Neutrophil (primary cell): ENCODE measurements around the gene LRRC73.

Experiments used
- H3K27ac ChIP-seq: fragments of 200-600 bp; sonication (generic); 2 replicates; pipeline ENCODE4 v1.5.1; 2016; ENCODE audit warnings: mild to moderate bottlenecking, moderate library complexity
- H3K27me3 ChIP-seq: fragments of 200-600 bp; sonication (generic); 2 replicates; pipeline ENCODE4 v1.6.0; 2016; ENCODE audit warnings: mild to moderate bottlenecking
- H3K36me3 ChIP-seq: fragments of 200-600 bp; sonication (generic); 2 replicates; pipeline ENCODE4 v1.5.1; 2017
- H3K4me1 ChIP-seq, 2 experiments: fragments of 200-600 bp in 1 of 2; sonication (generic) in 1 of 2; 1 replicate in 1 of 2; 2 replicates in 1 of 2; pipeline versions ENCODE4 v1.5.1 to v1.6.1; 2013 to 2016; ENCODE audit warnings: low read depth in 1 of 2, low read length in 1 of 2, mild to moderate bottlenecking in 1 of 2, moderate library complexity in 1 of 2; ENCODE audit not compliant: control insufficient read depth in 1 of 2, insufficient read depth in 1 of 2
- H3K4me3 ChIP-seq, 2 experiments: fragments of 200-600 bp in 1 of 2; sonication (generic) in 1 of 2; 1 replicate in 1 of 2; 2 replicates in 1 of 2; pipeline ENCODE4 v1.5.1; 2013 to 2016; ENCODE audit warnings: low read depth in 1 of 2, low read length in 1 of 2, mild to moderate bottlenecking in 1 of 2, moderate library complexity in 1 of 2
- H3K9me3 ChIP-seq: fragments of 200-600 bp; sonication (generic); 2 replicates; pipeline ENCODE4 v1.5.1; 2016
- CTCF ChIP-seq: fragments of 200-600 bp; sonication (generic); IDR thresholded peaks from 2 replicates; pipeline ENCODE4 v1.5.1; 2016; ENCODE audit warnings: antibody characterized with exemption

The LRRC73 gene

GRCh38 chr6:43457643-43458042, 52.5 kb downstream of the LRRC73 start:
- Histone ChIP-seq H3K4me1 (peaks cover 3 to 19% of the 10 kb centered on the region in 2 experiments), H3K9me3 (no peaks in the 10 kb centered on the region), H3K27me3 (peaks cover 90% of the 10 kb centered on the region), H3K27ac (no peak overlapping the region), H3K4me3 (no peak overlapping the region), H3K36me3 (peaks cover 8% of the 10 kb centered on the region)
- TF ChIP-seq CTCF: no peak
